GM12875 (cell line): ENCODE results near the gene EID2B.

Experiments
- H3K4me3 ChIP-seq: one replicate; pipeline ENCODE4 v1.5.1; 2011; ENCODE audit warnings: low read depth, low read length, control low read depth
- TF ChIP-seq, protein P1 (sequence below): IDR thresholded peaks from 2 replicates; pipeline ENCODE4 v1.5.1; 2011; ENCODE audit warnings: low read depth, mild to moderate bottlenecking, control low read depth, inconsistent platforms, low read length, moderate library complexity, borderline replicate concordance; ENCODE audit not compliant: insufficient read depth

EID2B gene

DNA sequence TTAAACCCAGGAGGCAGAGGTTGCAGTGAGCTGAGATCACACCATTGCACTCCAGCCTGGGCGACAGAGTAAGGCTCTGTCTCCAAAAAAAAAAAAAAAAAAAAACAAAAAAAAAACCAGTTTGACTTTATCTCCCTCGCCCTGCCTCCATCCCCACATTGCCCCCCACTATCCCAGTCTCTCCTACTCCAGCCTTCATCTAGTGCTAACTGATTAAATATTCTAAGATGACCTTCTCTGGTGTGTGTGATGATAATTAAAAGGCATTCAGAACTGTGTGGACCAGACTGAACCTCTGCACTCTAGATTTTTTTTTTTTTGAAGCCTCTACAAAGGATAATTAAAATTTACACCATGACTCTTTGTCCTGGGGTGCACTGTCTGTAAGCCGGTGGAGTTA lies 39.9 kb downstream of the EID2B start:
- TF ChIP-seq, protein P1, sequence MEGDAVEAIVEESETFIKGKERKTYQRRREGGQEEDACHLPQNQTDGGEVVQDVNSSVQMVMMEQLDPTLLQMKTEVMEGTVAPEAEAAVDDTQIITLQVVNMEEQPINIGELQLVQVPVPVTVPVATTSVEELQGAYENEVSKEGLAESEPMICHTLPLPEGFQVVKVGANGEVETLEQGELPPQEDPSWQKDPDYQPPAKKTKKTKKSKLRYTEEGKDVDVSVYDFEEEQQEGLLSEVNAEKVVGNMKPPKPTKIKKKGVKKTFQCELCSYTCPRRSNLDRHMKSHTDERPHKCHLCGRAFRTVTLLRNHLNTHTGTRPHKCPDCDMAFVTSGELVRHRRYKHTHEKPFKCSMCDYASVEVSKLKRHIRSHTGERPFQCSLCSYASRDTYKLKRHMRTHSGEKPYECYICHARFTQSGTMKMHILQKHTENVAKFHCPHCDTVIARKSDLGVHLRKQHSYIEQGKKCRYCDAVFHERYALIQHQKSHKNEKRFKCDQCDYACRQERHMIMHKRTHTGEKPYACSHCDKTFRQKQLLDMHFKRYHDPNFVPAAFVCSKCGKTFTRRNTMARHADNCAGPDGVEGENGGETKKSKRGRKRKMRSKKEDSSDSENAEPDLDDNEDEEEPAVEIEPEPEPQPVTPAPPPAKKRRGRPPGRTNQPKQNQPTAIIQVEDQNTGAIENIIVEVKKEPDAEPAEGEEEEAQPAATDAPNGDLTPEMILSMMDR: no peak
- no peak overlapping the region for H3K4me3 ChIP-seq

DNA sequence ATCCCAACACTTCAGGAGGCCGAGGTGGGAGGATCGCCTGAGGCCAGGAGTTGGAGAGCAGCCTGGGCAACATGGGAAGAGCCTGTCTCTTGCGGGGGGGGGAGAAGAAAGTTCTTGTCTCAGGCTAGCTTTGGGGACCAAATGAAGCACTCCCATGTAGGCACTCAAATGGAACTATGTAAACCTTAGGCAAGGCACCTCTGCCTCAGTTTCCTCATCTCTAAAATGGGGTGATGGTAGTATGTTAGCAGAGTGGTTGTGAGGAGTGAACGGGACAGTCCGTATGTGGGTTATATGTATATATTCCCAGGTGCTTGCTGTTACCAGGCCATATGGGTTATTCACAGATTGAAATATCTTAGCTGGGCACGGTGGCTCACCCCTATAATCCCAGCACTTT lies 40.4 kb downstream of the EID2B start:
- TF ChIP-seq, protein P1: no peak
- H3K4me3 ChIP-seq: no peak overlapping the region

DNA sequence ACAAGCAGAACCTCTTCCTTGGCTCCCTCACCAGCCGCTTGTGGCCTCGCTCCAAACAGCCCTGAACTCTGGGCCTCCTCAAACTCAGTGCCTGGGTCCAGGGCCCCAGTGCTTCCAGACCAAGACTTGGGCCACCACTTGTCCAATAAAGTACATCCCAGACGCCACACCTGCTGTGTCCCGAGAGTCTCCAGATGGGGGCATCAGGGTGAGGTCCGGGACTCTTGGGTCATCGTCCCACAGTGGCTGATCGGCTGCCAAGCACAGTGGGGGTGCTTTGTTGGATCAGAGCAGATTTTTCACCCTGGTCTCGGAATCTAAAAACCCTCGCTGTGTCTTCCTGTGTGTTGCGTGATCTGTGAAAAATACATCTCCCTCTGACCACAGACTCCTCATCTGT lies 42.9 kb downstream of the EID2B start:
- TF ChIP-seq, protein P1: no peak

DNA sequence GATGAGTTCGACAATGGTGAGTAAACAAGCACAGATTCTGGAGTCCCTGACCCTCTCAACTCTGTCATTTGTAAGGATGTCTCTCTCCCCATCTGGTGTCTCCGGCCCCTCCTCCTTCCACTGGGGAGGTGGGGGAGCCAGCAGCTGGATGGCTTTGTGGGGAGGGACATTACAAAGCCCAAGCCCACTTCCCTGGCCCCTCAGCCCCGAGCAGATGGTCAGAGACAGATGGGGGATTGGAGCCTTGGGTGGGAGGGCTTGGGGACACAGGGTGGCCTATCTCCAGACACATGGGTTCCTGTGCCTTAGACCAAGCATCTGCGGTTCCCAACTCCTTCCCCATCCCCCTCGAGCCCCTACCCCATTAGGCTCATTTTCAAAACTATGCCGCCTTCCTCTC lies 49.5 kb downstream of the EID2B start:
- TF ChIP-seq, protein P1: no peak
- H3K4me3 ChIP-seq: no peak overlapping the region

More for the DNA sequence above, 42.9 kb downstream of the EID2B start:
- H3K4me3 ChIP-seq: no peak overlapping the region

DNA sequence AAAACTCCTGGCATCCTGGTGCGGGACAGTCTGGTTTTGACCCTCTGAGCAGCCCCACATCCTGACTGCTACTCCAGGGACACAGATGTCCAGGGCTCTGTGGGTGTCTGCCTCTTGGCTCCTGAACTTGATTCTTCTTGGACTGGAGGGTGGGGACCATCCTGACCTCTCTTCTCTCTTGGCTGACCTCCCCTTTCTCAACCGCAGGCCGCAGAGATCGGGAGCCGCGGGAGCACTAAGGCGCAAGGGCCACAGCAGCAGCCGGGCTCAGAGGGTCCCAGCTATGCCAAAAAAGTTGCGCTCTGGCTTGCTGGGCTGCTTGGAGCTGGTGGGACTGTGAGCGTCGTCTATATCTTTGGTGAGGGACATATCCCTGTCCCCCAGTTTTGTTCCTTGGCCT lies 51.0 kb downstream of the EID2B start:
- TF ChIP-seq, protein P1: no peak

GRCh38 chr19:39481229-39481545 lies 51.5 kb downstream of the EID2B start:
- TF ChIP-seq, protein P1: no peak
- H3K4me3 ChIP-seq: peak overlapping the region; percentile 75

More for the DNA sequence above, 51.0 kb downstream of the EID2B start:
- H3K4me3 ChIP-seq: peak overlapping the region; percentile 75
